GM18505 (cell line): Measurements from ENCODE around the gene RPE.
A peak's percentile ranks its signal among the peaks of the same experiment; 100 is the strongest.

Experiments used
- ATAC-seq: cut with Tn5 transposase; IDR thresholded peaks from one replicate; pipeline ENCODE4 v1.9.1; 2021; ENCODE audit not compliant: unreplicated experiment
- POLR2A ChIP-seq: IDR thresholded peaks from 4 replicates; pipeline ENCODE4 v1.6.1; 2011; ENCODE audit warnings: borderline replicate concordance; ENCODE audit not compliant: insufficient read depth, insufficient read length; ENCODE audit errors: extremely low read depth

Gene RPE

GRCh38 chr2:209977386-209978239 lies 24.8 kb upstream of the RPE start:
- ATAC-seq, result peak; percentile 42
- TF ChIP-seq POLR2A, result no peak

- ATAC-seq, result no peak
- TF ChIP-seq POLR2A, result no peak
These were observed 18.1 kb upstream of the RPE start for GRCh38 chr2:209984291-209984690.

- ATAC-seq, result no peak
- TF ChIP-seq POLR2A, result no peak
These were observed 16.6 kb upstream of the RPE start for GRCh38 chr2:209985874-209986273.

- TF ChIP-seq POLR2A, result no peak
- no peak for ATAC-seq
These were observed 16.0 kb upstream of the RPE start for GRCh38 chr2:209986415-209986814.

- TF ChIP-seq POLR2A, result no peak
- no peak for ATAC-seq
These were observed 14.4 kb upstream of the RPE start for GRCh38 chr2:209988010-209988409.

GRCh38 chr2:209990838-209991237 lies 11.6 kb upstream of the RPE start:
- ATAC-seq, result no peak
- TF ChIP-seq POLR2A, result no peak

GRCh38 chr2:209993968-209994367 lies 8.5 kb upstream of the RPE start:
- no peak for ATAC-seq
- TF ChIP-seq POLR2A, result no peak

GRCh38 chr2:209998596-209998995 lies 3.8 kb upstream of the RPE start:
- ATAC-seq, result no peak

GRCh38 chr2:210000464-210001324 lies 1.7 kb upstream of the RPE start:
- TF ChIP-seq POLR2A, result no peak
- ATAC-seq, result no peak

More at GRCh38 chr2:209998596-209998995, 3.8 kb upstream of the RPE start:
- TF ChIP-seq POLR2A, result no peak

GRCh38 chr2:210003359-210003758 lies 921 bp downstream of the RPE start:
- ATAC-seq, result no peak
- TF ChIP-seq POLR2A, result no peak

- no peak for TF ChIP-seq POLR2A
- no peak for ATAC-seq
These were observed 2.4 kb downstream of the RPE start for GRCh38 chr2:210004881-210005280.

GRCh38 chr2:210007895-210008294 lies 5.5 kb downstream of the RPE start:
- no peak for ATAC-seq
- no peak for TF ChIP-seq POLR2A

GRCh38 chr2:210009126-210009525 lies 6.7 kb downstream of the RPE start:
- ATAC-seq, result no peak
- TF ChIP-seq POLR2A, result no peak

- TF ChIP-seq POLR2A, result no peak
These were observed 7.5 kb downstream of the RPE start for GRCh38 chr2:210009896-210010295.

More at GRCh38 chr2:210009896-210010295, 7.5 kb downstream of the RPE start:
- no peak for ATAC-seq
